ENCODE measurements around the gene PRKCH. TPM values are rescaled to one million over a fixed set of nuclear protein-coding genes. Genes with fewer than 3 reads are reported as not detected.

Gene PRKCH
- 100 to 1,000 TPM; 193 to 194 TPM for total RNA-seq

GRCh38 chr14:61321385-61322010 lies at the start of gene PRKCH:
TSS of gene PRKCH (plus strand) at chr14:61321579. CDS start at chr14:61322102, 523 bp downstream.
- TF ChIP-seq CTCF (IDR thresholded peaks at IDR 0.05): no peak
- ChIA-PET POLR2A (interaction anchor here (0.6 to 6.5 kb wide), 10 partner anchors 9 to 127 kb away, joined by 3 to 54 read pairs (median 5); no protein-coding TSS in a partner anchor), CTCF (interaction anchor here (0.8 to 2.7 kb wide), 8 partner anchors 9 to 131 kb away, joined by 3 to 14 read pairs (median 6); no protein-coding TSS in a partner anchor)
- intact Hi-C loops (cut with micrococcal nuclease): loop anchor here (10.0 kb wide), 1 partner anchor 373 kb away; the partner anchor contains the start of gene HIF1A
- no peaks in the 10 kb centered on the region for H3K9me3 Mint-ChIP-seq
- peak within 1 kb of the TSS; percentile 99 for H3K4me3 Mint-ChIP-seq
- DNase-seq (peak; percentile 90), ATAC-seq (peak; percentile 72)
- peaks cover 22% of the 10 kb centered on the region for H3K4me1 Mint-ChIP-seq (ENCODE audit: low read depth)
- H3K36me3 Mint-ChIP-seq (ENCODE audit: low read depth): peaks cover 39% of the 10 kb centered on the region
- H3K27ac Mint-ChIP-seq: peak within 1 kb of the TSS; percentile 93
- H3K27me3 Mint-ChIP-seq: no peaks in the 10 kb centered on the region

- Mint-ChIP-seq H3K9me3 (no peaks in the 10 kb centered on the region), H3K4me3 (no peak overlapping the region), H3K27me3 (peaks cover 4% of the 10 kb centered on the region), H3K4me1 (ENCODE audit: low read depth) (peaks cover 16% of the 10 kb centered on the region), H3K27ac (no peak overlapping the region), H3K36me3 (ENCODE audit: low read depth) (no peaks in the 10 kb centered on the region)
- POLR2A ChIA-PET: no interaction called here
- DNase-seq: no peak
- TF ChIP-seq CTCF (IDR thresholded peaks at IDR 0.05): no peak
- intact Hi-C loops (cut with micrococcal nuclease): loop anchor here (10.0 kb wide), 1 partner anchor 848 kb away; no protein-coding TSS in a partner anchor
- no peak for ATAC-seq
- CTCF ChIA-PET: interaction anchor here (1.6 kb wide), 1 partner anchor 8 kb away, joined by 7 read pairs; no protein-coding TSS in a partner anchor
These were observed 44.1 kb upstream of the PRKCH start for GRCh38 chr14:61277232-61277631.

GRCh38 chr14:61277784-61278183 lies 43.6 kb upstream of the PRKCH start:
- H3K27me3 Mint-ChIP-seq: peaks cover 2% of the 10 kb centered on the region
- ATAC-seq (no peak), DNase-seq (no peak)
- no peak for TF ChIP-seq CTCF (IDR thresholded peaks at IDR 0.05)
- peaks cover 18% of the 10 kb centered on the region for H3K4me1 Mint-ChIP-seq (ENCODE audit: low read depth)
- CTCF ChIA-PET: interaction anchor here (1.6 to 5.5 kb wide), 3 partner anchors 8 to 559 kb away, joined by 7 to 61 read pairs (median 19); no protein-coding TSS in a partner anchor
- H3K9me3 Mint-ChIP-seq: no peaks in the 10 kb centered on the region
- H3K27ac Mint-ChIP-seq: no peak overlapping the region
- intact Hi-C loops (cut with micrococcal nuclease): loop anchor here (10.0 kb wide), 1 partner anchor 847 kb away; no protein-coding TSS in a partner anchor
- no peak overlapping the region for H3K4me3 Mint-ChIP-seq
- no peaks in the 10 kb centered on the region for H3K36me3 Mint-ChIP-seq (ENCODE audit: low read depth)
- POLR2A ChIA-PET: no interaction called here

- Mint-ChIP-seq H3K36me3 (ENCODE audit: low read depth) (no peaks in the 10 kb centered on the region), H3K4me3 (no peak overlapping the region), H3K9me3 (no peaks in the 10 kb centered on the region), H3K27me3 (peaks cover 2% of the 10 kb centered on the region), H3K27ac (no peak overlapping the region), H3K4me1 (ENCODE audit: low read depth) (peaks cover 25% of the 10 kb centered on the region)
- intact Hi-C loops (cut with micrococcal nuclease): loop anchor here (10.0 kb wide), 1 partner anchor 846 kb away; no protein-coding TSS in a partner anchor
- no peak for ATAC-seq
- ChIA-PET CTCF (interaction anchor here (1.3 to 5.5 kb wide), 5 partner anchors 10 to 558 kb away, joined by 3 to 61 read pairs (median 12); no protein-coding TSS in a partner anchor), POLR2A (interaction anchor here (0.5 kb wide), 1 partner anchor 156 kb away, joined by 3 read pairs; no protein-coding TSS in a partner anchor)
- TF ChIP-seq CTCF (IDR thresholded peaks at IDR 0.05): no peak
- no peak for DNase-seq
These were observed 42.3 kb upstream of the PRKCH start for GRCh38 chr14:61279082-61279481.

- POLR2A ChIA-PET: interaction anchor here (0.6 to 1.5 kb wide), 9 partner anchors 9 to 198 kb away, joined by 3 to 8 read pairs (median 3); no protein-coding TSS in a partner anchor
- intact Hi-C loops (cut with micrococcal nuclease): no loop called here
- DNase-seq (peak; percentile 65), ATAC-seq (peak; percentile 49)
- H3K27me3 Mint-ChIP-seq: peaks cover 2% of the 10 kb centered on the region
- peak overlapping the region; percentile 85 for H3K4me3 Mint-ChIP-seq
- H3K4me1 Mint-ChIP-seq (ENCODE audit: low read depth): peaks cover 29% of the 10 kb centered on the region
- H3K27ac Mint-ChIP-seq: peak overlapping the region; percentile 88
- TF ChIP-seq CTCF (IDR thresholded peaks at IDR 0.05): no peak
- no peaks in the 10 kb centered on the region for H3K36me3 Mint-ChIP-seq (ENCODE audit: low read depth)
- H3K9me3 Mint-ChIP-seq: no peaks in the 10 kb centered on the region
- CTCF ChIA-PET: interaction anchor here (0.8 to 5.5 kb wide), 27 partner anchors 8 to 949 kb away, joined by 3 to 61 read pairs (median 4); no protein-coding TSS in a partner anchor
These were observed 41.3 kb upstream of the PRKCH start for GRCh38 chr14:61280092-61280525.

All from activated CD8-positive, alpha-beta T cell treated with anti-CD3 and anti-CD28 coated beads for 36 hours (primary cell).